ENCODE results near the gene CYB5R4. TPM values are rescaled to one million over a fixed set of nuclear protein-coding genes. Genes with fewer than 3 reads are reported as not detected.
A peak's percentile ranks its signal among the peaks of the same experiment; 100 is the strongest.

CYB5R4 gene
- total RNA-seq, 4 donors from 2014 or later = 9.7 to 15.4 (median 10.5) TPM

DNA sequence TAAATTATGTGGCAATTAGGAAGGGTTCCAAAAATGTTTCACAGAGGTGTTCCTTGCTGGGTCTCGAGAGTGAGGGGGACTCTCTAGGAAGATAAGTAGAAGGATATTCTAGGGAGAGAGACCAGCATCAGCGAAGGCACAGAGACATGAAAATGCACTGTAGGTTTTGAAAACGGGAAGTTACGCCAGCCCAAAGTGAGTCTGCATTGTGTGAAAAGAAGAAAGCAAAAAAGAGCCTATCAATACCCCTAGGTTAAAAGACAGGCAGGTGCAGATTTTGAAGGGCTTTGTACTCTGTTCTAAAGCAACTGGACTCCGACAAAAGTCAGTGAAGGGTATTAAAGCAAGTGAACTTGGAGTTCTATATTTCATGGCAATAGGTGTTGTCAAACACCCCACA, 148.4 kb downstream of the CYB5R4 start:
- no peaks in the 10 kb centered on the region for H3K36me3 ChIP-seq
- intact Hi-C loops (cut with DNase I) = no loop called here
- no peaks in the 10 kb centered on the region for H3K9me3 ChIP-seq
- 75% methylated on average over 5 of the region's 5 CpGs for WGBS
- no peaks in the 10 kb centered on the region for H3K4me1 ChIP-seq
- peaks cover 0 to 3% (median 0%) of the 10 kb centered on the region in 4 donors for H3K27me3 ChIP-seq
- DNase-seq (ENCODE audit: extremely low spot score) = no peak
- H3K27ac ChIP-seq (replicated peaks in 1 of 4) = no peak overlapping the region
- TF ChIP-seq EP300 (IDR thresholded peaks at IDR 0.05) (no peak), CTCF (IDR thresholded peaks at IDR 0.05) (no peak), POLR2AphosphoS5 (IDR thresholded peaks at IDR 0.05) (no peak), POLR2A (IDR thresholded peaks at IDR 0.05; ENCODE audit: low read depth) (no peak)
- H3K4me3 ChIP-seq = no peak overlapping the region

GRCh38 chr6:84013354-84013753, 153.9 kb downstream of the CYB5R4 start:
- Histone ChIP-seq H3K36me3 (no peaks in the 10 kb centered on the region), H3K9me3 (no peaks in the 10 kb centered on the region), H3K27ac (replicated peaks in 1 of 4) (no peak overlapping the region), H3K4me1 (no peaks in the 10 kb centered on the region), H3K27me3 (peaks cover 0 to 3% (median 0%) of the 10 kb centered on the region in 4 donors), H3K4me3 (no peak overlapping the region)
- intact Hi-C loops (cut with DNase I) = no loop called here
- 84% methylated on average over 2 of the region's 2 CpGs for WGBS
- TF ChIP-seq POLR2AphosphoS5 (IDR thresholded peaks at IDR 0.05) = no peak
- TF ChIP-seq EP300 (IDR thresholded peaks at IDR 0.05) = no peak
- no peak for TF ChIP-seq POLR2A (IDR thresholded peaks at IDR 0.05; ENCODE audit: low read depth)
- no peak for TF ChIP-seq CTCF (IDR thresholded peaks at IDR 0.05)
- no peak for DNase-seq (ENCODE audit: extremely low spot score)

DNA sequence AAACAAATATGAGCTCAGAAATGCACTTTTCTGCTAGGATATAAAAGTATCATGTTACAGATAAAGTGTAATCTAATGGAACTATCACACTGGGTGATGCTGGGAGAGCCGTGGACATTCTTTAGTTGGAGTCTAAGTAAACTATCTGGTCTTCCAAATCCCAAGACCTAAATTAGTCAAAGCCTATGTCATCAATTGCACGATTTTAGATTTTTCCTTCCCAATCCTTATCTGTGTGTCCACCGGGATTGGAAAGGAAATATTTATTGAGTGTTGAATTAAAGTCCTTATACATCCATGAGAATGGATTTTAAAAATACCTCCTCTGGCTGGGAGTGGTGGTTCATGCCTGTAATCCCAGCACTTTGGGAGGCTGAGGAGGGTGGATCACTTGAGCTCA, 154.4 kb downstream of the CYB5R4 start:
- H3K9me3 ChIP-seq = no peaks in the 10 kb centered on the region
- H3K4me3 ChIP-seq = no peak overlapping the region
- intact Hi-C loops (cut with DNase I) = no loop called here
- peak; percentile 39 for DNase-seq (ENCODE audit: extremely low spot score)
- no peak overlapping the region for H3K27ac ChIP-seq (replicated peaks in 1 of 4)
- H3K27me3 ChIP-seq = peaks cover 0 to 7% (median 0%) of the 10 kb centered on the region in 4 donors
- WGBS = 45% methylated on average over 3 of the region's 3 CpGs
- H3K4me1 ChIP-seq = no peaks in the 10 kb centered on the region
- TF ChIP-seq POLR2AphosphoS5 (IDR thresholded peaks at IDR 0.05) = no peak
- TF ChIP-seq CTCF (IDR thresholded peaks at IDR 0.05) = no peak
- TF ChIP-seq POLR2A (IDR thresholded peaks at IDR 0.05; ENCODE audit: low read depth) = no peak
- TF ChIP-seq EP300 (IDR thresholded peaks at IDR 0.05) = no peak
- no peaks in the 10 kb centered on the region for H3K36me3 ChIP-seq

GRCh38 chr6:84016029-84016428, 156.5 kb downstream of the CYB5R4 start:
- DNase-seq (ENCODE audit: extremely low spot score) = no peak
- Histone ChIP-seq H3K36me3 (no peaks in the 10 kb centered on the region), H3K4me3 (no peak overlapping the region), H3K27ac (replicated peaks in 1 of 4) (no peak overlapping the region), H3K27me3 (peaks cover 0 to 10% (median 0%) of the 10 kb centered on the region in 4 donors), H3K9me3 (no peaks in the 10 kb centered on the region), H3K4me1 (no peaks in the 10 kb centered on the region)
- intact Hi-C loops (cut with DNase I) = no loop called here
- no peak for TF ChIP-seq EP300 (IDR thresholded peaks at IDR 0.05)
- TF ChIP-seq POLR2A (IDR thresholded peaks at IDR 0.05; ENCODE audit: low read depth) = no peak
- TF ChIP-seq CTCF (IDR thresholded peaks at IDR 0.05) = no peak
- TF ChIP-seq POLR2AphosphoS5 (IDR thresholded peaks at IDR 0.05) = no peak
- WGBS = 76% methylated on average over 1 of the region's 1 CpG

Other genes starting within 250 kb of the CYB5R4 start
- 1 to 10 TPM; 1.2 to 7.1 (median 3.9) TPM for gene SNAP91, start 150.6 kb upstream of the CYB5R4 start, total RNA-seq
- not detected for gene RIPPLY2, start 6.3 kb upstream of the CYB5R4 start, total RNA-seq
- under 1 TPM in 3 of 4 donors, not detected in 1; 0.11 to 0.32 (median 0.17) TPM for gene MRAP2, start 174.1 kb downstream of the CYB5R4 start, total RNA-seq

All from esophagus muscularis mucosa (tissue), 4 donors.